Astrocyte (in vitro differentiated cells and primary cell): Measurements from ENCODE around the gene TTLL1. TPM values are rescaled to one million over a fixed set of nuclear protein-coding genes. Genes with fewer than 3 reads are reported as not detected.

ENCODE experiments used
- DNase-seq: peaks from one replicate; pipeline ENCODE4 v3.0.0-alpha.2; 2010; ENCODE audit warnings: low read depth
- FAIRE-seq: peaks from 2 replicates; lab custom pipeline; 2011; peaks lifted over from hg19 to GRCh38; lab: Jason Lieb, UNC
- H2AFZ ChIP-seq: 2 replicates; pipeline ENCODE4 v1.6.0; 2012; ENCODE audit warnings: low read depth, low read length, inconsistent platforms
- H3K27ac ChIP-seq: 2 replicates; pipeline ENCODE4 v1.5.1; 2011; ENCODE audit warnings: low read depth, low read length, inconsistent platforms
- H3K27me3 ChIP-seq: 2 replicates; pipeline ENCODE4 v1.6.0; 2011; ENCODE audit warnings: low read length, inconsistent platforms; ENCODE audit not compliant: insufficient read depth
- H3K36me3 ChIP-seq: 2 replicates; pipeline ENCODE4 v1.5.1; 2011; ENCODE audit warnings: low read length, inconsistent platforms; ENCODE audit not compliant: insufficient read depth
- H3K4me1 ChIP-seq: 2 replicates; pipeline ENCODE4 v1.5.1; 2011; ENCODE audit warnings: low read length, inconsistent platforms; ENCODE audit not compliant: insufficient read depth
- H3K4me2 ChIP-seq: 2 replicates; pipeline ENCODE4 v1.6.0; 2012; ENCODE audit warnings: low read length, inconsistent platforms
- H3K4me3 ChIP-seq: 2 replicates; pipeline ENCODE4 v1.5.1; 2011; ENCODE audit warnings: low read depth, mild to moderate bottlenecking, low read length, inconsistent platforms; ENCODE audit not compliant: insufficient read depth
- H3K79me2 ChIP-seq: 2 replicates; pipeline ENCODE4 v1.6.0; 2012; ENCODE audit warnings: mild to moderate bottlenecking, low read length, inconsistent platforms; ENCODE audit not compliant: insufficient read depth
- H3K9ac ChIP-seq: 2 replicates; pipeline ENCODE4 v1.6.0; 2012; ENCODE audit warnings: mild to moderate bottlenecking, low read length, inconsistent platforms
- H3K9me3 ChIP-seq: 2 replicates; pipeline ENCODE4 v1.5.1; 2012; ENCODE audit warnings: low read depth, mild to moderate bottlenecking, low read length, inconsistent platforms; ENCODE audit not compliant: insufficient read depth
- H4K20me1 ChIP-seq: 2 replicates; pipeline ENCODE4 v1.6.0; 2012; ENCODE audit warnings: low read length, inconsistent platforms; ENCODE audit not compliant: insufficient read depth
- H3K27ac Mint-ChIP-seq: one replicate; pipeline ENCODE4 v1.8.0; 2021; ENCODE audit warnings: mild to moderate bottlenecking, mixed read lengths; ENCODE audit not compliant: unreplicated experiment
- H3K27me3 Mint-ChIP-seq: one replicate; pipeline ENCODE4 v1.8.0; 2021; ENCODE audit warnings: low read depth, mixed read lengths; ENCODE audit not compliant: unreplicated experiment
- H3K36me3 Mint-ChIP-seq: one replicate; pipeline ENCODE4 v1.8.0; 2021; ENCODE audit warnings: low read depth, mixed read lengths; ENCODE audit not compliant: unreplicated experiment
- H3K4me1 Mint-ChIP-seq: one replicate; pipeline ENCODE4 v1.8.0; 2021; ENCODE audit warnings: low read depth, mixed read lengths; ENCODE audit not compliant: unreplicated experiment
- H3K4me3 Mint-ChIP-seq: one replicate; pipeline ENCODE4 v1.8.0; 2021; ENCODE audit warnings: mild to moderate bottlenecking, moderate library complexity, mixed read lengths; ENCODE audit not compliant: unreplicated experiment
- H3K9me3 Mint-ChIP-seq: one replicate; pipeline ENCODE4 v1.8.0; 2021; ENCODE audit warnings: mild to moderate bottlenecking, mixed read lengths; ENCODE audit not compliant: unreplicated experiment
- CTCF ChIP-seq: IDR thresholded peaks from 2 replicates; pipeline ENCODE4 v1.5.1; 2011; ENCODE audit warnings: low read depth, mild to moderate bottlenecking, inconsistent platforms, low read length, moderate library complexity; ENCODE audit not compliant: insufficient read depth
- EZH2 ChIP-seq: IDR thresholded peaks from 2 replicates; pipeline ENCODE4 v1.6.1; 2012; ENCODE audit warnings: mild to moderate bottlenecking, low read length, inconsistent platforms; ENCODE audit not compliant: insufficient read depth
- total RNA-seq: library from RNA; stranded (reverse); gene quantifications from 2 replicates; pipeline ENCODE4 v1.2.1, GENCODE V29; 2021

The TTLL1 gene
- total RNA-seq, 1 donor from 2014 or later, result 10.7 TPM

GRCh38 chr22:43098356-43098755, 9.2 kb upstream of the TTLL1 start:
- Mint-ChIP-seq H3K4me1 (peaks cover 2% of the 10 kb centered on the region), H3K27me3 (no peaks in the 10 kb centered on the region), H3K27ac (no peak overlapping the region), H3K9me3 (peaks cover 12% of the 10 kb centered on the region), H3K4me3 (no peak overlapping the region), H3K36me3 (peaks cover 4% of the 10 kb centered on the region)
- Histone ChIP-seq H3K79me2 (no peaks in the 10 kb centered on the region), H3K4me1 (no peaks in the 10 kb centered on the region), H3K4me3 (no peak overlapping the region), H3K27me3 (no peaks in the 10 kb centered on the region), H3K9me3 (peaks cover 12% of the 10 kb centered on the region), H2AFZ (no peak overlapping the region), H3K4me2 (no peak overlapping the region), H4K20me1 (no peaks in the 10 kb centered on the region), H3K9ac (no peak overlapping the region), H3K27ac (no peak overlapping the region), H3K36me3 (no peaks in the 10 kb centered on the region)
- DNase-seq, result no peak
- TF ChIP-seq CTCF, result no peak
- TF ChIP-seq EZH2, result no peak
- FAIRE-seq, result no peak

- H3K4me1 Mint-ChIP-seq, result peaks cover 2% of the 10 kb centered on the region
Measured at GRCh38 chr22:43096420-43096819, 7.2 kb upstream of the TTLL1 start.

More at GRCh38 chr22:43096420-43096819, 7.2 kb upstream of the TTLL1 start:
- Histone ChIP-seq H3K36me3 (no peaks in the 10 kb centered on the region), H4K20me1 (no peaks in the 10 kb centered on the region), H3K9me3 (peaks cover 12% of the 10 kb centered on the region), H3K27me3 (no peaks in the 10 kb centered on the region), H2AFZ (no peak overlapping the region), H3K4me2 (no peak overlapping the region), H3K4me3 (no peak overlapping the region), H3K4me1 (no peaks in the 10 kb centered on the region), H3K9ac (no peak overlapping the region), H3K79me2 (no peaks in the 10 kb centered on the region), H3K27ac (no peak overlapping the region)
- Mint-ChIP-seq H3K36me3 (peaks cover 4% of the 10 kb centered on the region), H3K27ac (no peak overlapping the region), H3K4me3 (no peak overlapping the region), H3K9me3 (peaks cover 12% of the 10 kb centered on the region), H3K27me3 (no peaks in the 10 kb centered on the region)
- FAIRE-seq (no peak), DNase-seq (no peak)
- TF ChIP-seq CTCF (no peak), EZH2 (no peak)
